Placental epithelial cell (primary cell): Measurements from ENCODE around the gene PRAMEF33. TPM values are rescaled to one million over a fixed set of nuclear protein-coding genes. Genes with fewer than 3 reads are reported as not detected.

Experiments used
- small RNA-seq: library from RNA; depleted of rRNA; stranded (forward); fragments of <200 nt; gene quantifications from one replicate; pipeline ENCODE3, GENCODE V24; 2012
- total RNA-seq: library from RNA; depleted of rRNA; stranded (reverse); fragments of >200 nt; gene quantifications from 2 replicates; pipeline ENCODE4 v1.2.3, GENCODE V29; 2012

PRAMEF33 gene, protein sequence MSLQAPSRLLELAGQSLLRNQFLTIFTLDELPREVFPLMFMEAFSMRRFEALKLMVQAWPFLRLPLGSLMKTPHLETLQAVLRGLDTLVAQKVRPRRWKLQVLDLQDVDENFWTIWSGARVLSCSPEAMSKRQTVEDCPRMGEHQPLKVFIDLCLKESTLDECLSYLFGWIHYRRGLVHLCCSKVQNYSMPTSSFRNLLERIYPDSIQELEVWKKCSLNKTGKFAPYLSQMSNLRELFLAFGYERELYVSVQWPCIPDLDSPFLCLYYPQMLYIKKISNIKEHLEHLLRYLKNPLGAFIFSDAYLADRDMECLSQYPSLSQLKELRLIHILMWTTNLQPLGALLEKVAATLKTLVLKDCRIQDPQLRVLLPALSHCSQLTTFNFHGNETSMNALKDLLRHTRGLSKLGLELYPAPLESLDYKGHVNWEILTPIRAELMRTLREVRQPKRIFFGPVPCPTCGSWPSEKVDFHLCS
- total RNA-seq: not detected in 2 replicates

DNA sequence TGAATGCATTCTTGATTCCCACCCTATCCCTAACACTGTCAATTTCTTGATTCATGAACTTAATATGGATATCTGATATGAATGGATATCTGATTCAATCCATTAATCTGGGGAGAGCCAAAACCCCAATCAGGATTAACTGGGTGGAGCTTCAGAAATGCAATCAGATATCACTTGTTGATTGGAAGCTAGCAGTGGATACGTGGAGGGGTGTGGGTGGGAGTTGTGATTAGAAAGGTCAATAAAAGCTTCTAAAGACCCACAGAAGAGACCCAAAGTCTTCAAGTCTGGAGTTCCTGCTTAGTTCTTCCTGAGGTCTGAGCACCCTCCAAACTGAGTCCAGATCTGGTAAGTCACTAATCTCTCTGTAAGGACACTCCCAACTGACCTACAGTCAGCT is at the start of gene PRAMEF33:
PRAMEF33 (plus strand) TSS at position 301 of the 400 bp plus-strand sequence. CDS start 2,416 bp downstream, outside the sequence.

GRCh38 chr1:13253898-13254297 is 49.4 kb upstream of the PRAMEF33 start, which contains the start of gene PRAMEF5:
Gene PRAMEF5, plus strand, starts transcription at chr1:13254198. Its CDS starts 5,071 bp downstream, at chr1:13259269.

GRCh38 chr1:13285037-13285436 is 18.3 kb upstream of the PRAMEF33 start, which contains the start of gene PRAMEF8:
Gene PRAMEF8, minus strand, starts transcription at chr1:13285137. Its CDS starts 1,046 bp downstream, at chr1:13284091.

GRCh38 chr1:13315281-13315680 is 11.9 kb downstream of the PRAMEF33 start, which contains the start of gene PRAMEF15:
Gene PRAMEF15, plus strand, starts transcription at chr1:13315581. Its CDS starts 2,827 bp downstream, at chr1:13318408.

GRCh38 chr1:13347034-13347433 is 43.7 kb downstream of the PRAMEF33 start, which contains the start of gene PRAMEF14:
Gene PRAMEF14, minus strand, starts transcription at chr1:13347134. Its CDS starts 1,820 bp downstream, at chr1:13345314.

Small RNA genes lying within 50 kb of the gene (small RNA-seq; reads per million reads assigned to genes)
- gene RNU6-771P: not detected

Other genes with a start within 250 kb of the PRAMEF33 start
- gene PRAMEF27, start 247.0 kb upstream of the PRAMEF33 start, total RNA-seq: not detected in 2 replicates
- not detected in 2 replicates for gene HNRNPCL3, start 242.8 kb upstream of the PRAMEF33 start, total RNA-seq
- not detected in 2 replicates for gene PRAMEF25, start 232.8 kb upstream of the PRAMEF33 start, total RNA-seq
- not detected in 2 replicates for gene HNRNPCL2, start 186.7 kb upstream of the PRAMEF33 start, total RNA-seq
- not detected in 2 replicates for gene PRAMEF26, start 147.5 kb upstream of the PRAMEF33 start, total RNA-seq
- gene HNRNPCL4, start 137.9 kb upstream of the PRAMEF33 start, total RNA-seq: not detected in 2 replicates
- not detected in 2 replicates for gene PRAMEF9, start 131.7 kb upstream of the PRAMEF33 start, total RNA-seq
- gene PRAMEF13, start 102.1 kb upstream of the PRAMEF33 start, total RNA-seq: not detected in 2 replicates
- not detected in 2 replicates for gene PRAMEF18, start 77.4 kb upstream of the PRAMEF33 start, total RNA-seq
- gene PRAMEF5, start 49.3 kb upstream of the PRAMEF33 start, total RNA-seq: not detected in 2 replicates
- not detected in 2 replicates for gene PRAMEF8, start 18.4 kb upstream of the PRAMEF33 start, total RNA-seq
- gene PRAMEF15, start 12.0 kb downstream of the PRAMEF33 start, total RNA-seq: not detected in 2 replicates
- gene PRAMEF14, start 43.6 kb downstream of the PRAMEF33 start, total RNA-seq: not detected in 2 replicates
- not detected in 2 replicates for gene PRAMEF19, start 68.4 kb downstream of the PRAMEF33 start, total RNA-seq
- gene PRAMEF17, start 86.1 kb downstream of the PRAMEF33 start, total RNA-seq: not detected in 2 replicates
- not detected in 2 replicates for gene PRAMEF20, start 106.9 kb downstream of the PRAMEF33 start, total RNA-seq
- gene LRRC38, start 210.5 kb downstream of the PRAMEF33 start, total RNA-seq: not detected in 2 replicates